ENCODE results near the gene FERMT2.
"Not testable (repeated sequence)": the region's sequence is repeated elsewhere in the genome, so short reads cannot be mapped to it uniquely, and the experiment has no call there.

FERMT2 gene

GRCh38 chr14:52895000-52895399 lies 55.9 kb downstream of the FERMT2 start:
- no peak for DNase-seq

GRCh38 chr14:52891800-52892199 lies 59.0 kb downstream of the FERMT2 start:
- no peak for DNase-seq

- DNase-seq, result no peak
These were observed 61.7 kb downstream of the FERMT2 start for GRCh38 chr14:52888839-52889838.

GRCh38 chr14:52888159-52888558 lies 62.7 kb downstream of the FERMT2 start:
- DNase-seq, result no peak

GRCh38 chr14:52885230-52885629 lies 65.6 kb downstream of the FERMT2 start:
- no peak for DNase-seq

- DNase-seq, result no peak
These were observed 67.2 kb downstream of the FERMT2 start for GRCh38 chr14:52883658-52884057.

GRCh38 chr14:52882824-52883223 lies 68.0 kb downstream of the FERMT2 start:
- no peak for DNase-seq

GRCh38 chr14:52879958-52880357 lies 70.9 kb downstream of the FERMT2 start:
- no peak for DNase-seq

GRCh38 chr14:52878946-52879345 lies 71.9 kb downstream of the FERMT2 start:
- no peak for DNase-seq

- no peak for DNase-seq
These were observed 72.4 kb downstream of the FERMT2 start for GRCh38 chr14:52878469-52878868.

GRCh38 chr14:52877628-52878027 lies 73.2 kb downstream of the FERMT2 start:
- no peak for DNase-seq

GRCh38 chr14:52876806-52877205 lies 74.0 kb downstream of the FERMT2 start:
- no peak for DNase-seq

GRCh38 chr14:52876311-52876710 lies 74.5 kb downstream of the FERMT2 start:
- DNase-seq, result no peak

- DNase-seq, result no peak
These were observed 75.1 kb downstream of the FERMT2 start for GRCh38 chr14:52875707-52876106.

GRCh38 chr14:52874389-52874788 lies 76.5 kb downstream of the FERMT2 start:
- no peak for DNase-seq

GRCh38 chr14:52873694-52874093 lies 77.2 kb downstream of the FERMT2 start:
- DNase-seq, result no peak

GRCh38 chr14:52873065-52873464 lies 77.8 kb downstream of the FERMT2 start:
- peak; percentile 52 for DNase-seq

GRCh38 chr14:52871606-52872005 lies 79.2 kb downstream of the FERMT2 start:
- DNase-seq, result peak; percentile 91

GRCh38 chr14:52868911-52869618 lies 81.8 kb downstream of the FERMT2 start:
- DNase-seq, result no peak

GRCh38 chr14:52864893-52865292 lies 86.0 kb downstream of the FERMT2 start:
- DNase-seq, result not testable (repeated sequence)

- DNase-seq, result no peak
These were observed 87.5 kb downstream of the FERMT2 start for GRCh38 chr14:52863334-52863700.

GRCh38 chr14:52862632-52863333 lies 88.1 kb downstream of the FERMT2 start:
- DNase-seq, result no peak

- DNase-seq, result no peak
These were observed 89.4 kb downstream of the FERMT2 start for GRCh38 chr14:52861403-52861802.
